Naive thymus-derived CD4-positive, alpha-beta T cell (primary cell): Measurements from ENCODE around the gene IRF8. TPM values are rescaled to one million over a fixed set of nuclear protein-coding genes. Genes with fewer than 3 reads are reported as not detected.

Experiments used
- ATAC-seq: fragments of 150-1000 bp; cut with Tn5 transposase; 2 replicates; pipeline ENCODE4 v1.10.0; 2021; ENCODE audit warnings: mild to moderate bottlenecking, moderate library complexity
- CTCF ChIA-PET: fragments of 350-600 bp; sonication (Branson Sonifier 250); formaldehyde crosslinking; loops from one replicate; lab custom pipeline; 2021; ENCODE audit warnings: antibody characterized with exemption; lab: Charles Lee
- POLR2A ChIA-PET: fragments of 350-600 bp; sonication (Branson Sonifier 250); formaldehyde crosslinking; loops from one replicate; lab custom pipeline; 2021; ENCODE audit warnings: antibody characterized with exemption, inconsistent platforms; lab: Charles Lee
- DNase-seq, 9 donors: peaks; one replicate each; pipeline versions ENCODE4 v3.0.0 to v3.0.0-alpha.2; 2020 to 2022; ENCODE audit warnings: mixed read lengths in 1 of 9
- H3K27ac ChIP-seq: one replicate; pipeline ENCODE4 v1.7.0; 2013; ENCODE audit warnings: mild to moderate bottlenecking, low read depth, low read length, moderate library complexity
- H3K27me3 ChIP-seq, 2 donors: one replicate each; pipeline ENCODE4 v1.7.0; 2013; ENCODE audit warnings: low read length in 2 of 2, mild to moderate bottlenecking in 2 of 2, moderate library complexity in 2 of 2; ENCODE audit not compliant: control insufficient read depth in 2 of 2, insufficient read depth in 2 of 2
- H3K36me3 ChIP-seq, 3 experiments: 1 replicate in 2 of 3; 2 replicates in 1 of 3; pipeline ENCODE4 v1.7.0; 2013; ENCODE audit warnings: low read length in 3 of 3, mild to moderate bottlenecking in 3 of 3, moderate library complexity in 1 of 3; ENCODE audit not compliant: insufficient read depth in 3 of 3, control insufficient read depth in 2 of 3
- H3K4me1 ChIP-seq, 2 donors: one replicate each; pipeline ENCODE4 v1.7.0; 2013; ENCODE audit warnings: low read length in 2 of 2, mild to moderate bottlenecking in 2 of 2, moderate library complexity in 1 of 2; ENCODE audit not compliant: control insufficient read depth in 2 of 2, insufficient read depth in 2 of 2
- H3K4me3 ChIP-seq: 2 replicates; pipeline ENCODE4 v1.7.0; 2013; ENCODE audit warnings: mild to moderate bottlenecking, low read length
- H3K9me3 ChIP-seq, 3 experiments: 1 replicate in 2 of 3; 2 replicates in 1 of 3; pipeline ENCODE4 v1.7.0; 2013; ENCODE audit warnings: low read length in 3 of 3; ENCODE audit not compliant: control insufficient read depth in 2 of 3
- H3K27ac Mint-ChIP-seq, 9 donors: one replicate each; pipeline ENCODE4 v1.8.0; 2020 to 2022; ENCODE audit warnings: mixed read lengths in 9 of 9, mild to moderate bottlenecking in 8 of 9, moderate library complexity in 5 of 9, inconsistent platforms in 2 of 9
- H3K27me3 Mint-ChIP-seq, 5 donors: one replicate each; pipeline ENCODE4 v1.8.0; 2021 to 2022; ENCODE audit warnings: mixed read lengths in 5 of 5, mild to moderate bottlenecking in 1 of 5
- H3K36me3 Mint-ChIP-seq, 5 donors: one replicate each; pipeline ENCODE4 v1.8.0; 2020 to 2022; ENCODE audit warnings: mixed read lengths in 5 of 5, mild to moderate bottlenecking in 3 of 5, inconsistent platforms in 1 of 5
- H3K4me1 Mint-ChIP-seq, 7 donors: one replicate each; pipeline ENCODE4 v1.8.0; 2020 to 2022; ENCODE audit warnings: mixed read lengths in 7 of 7, mild to moderate bottlenecking in 3 of 7, inconsistent platforms in 1 of 7
- H3K4me3 Mint-ChIP-seq, 10 donors: one replicate each; pipeline ENCODE4 v1.8.0; 2020 to 2022; ENCODE audit warnings: mild to moderate bottlenecking in 10 of 10, mixed read lengths in 10 of 10, moderate library complexity in 6 of 10, inconsistent platforms in 2 of 10
- H3K9me3 Mint-ChIP-seq, 11 donors: one replicate each; pipeline ENCODE4 v1.8.0; 2020 to 2022; ENCODE audit warnings: mixed read lengths in 11 of 11, mild to moderate bottlenecking in 4 of 11, inconsistent platforms in 1 of 11, moderate library complexity in 1 of 11
- intact Hi-C, 2 donors: fragments of 100-400 bp; cut with micrococcal nuclease; formaldehyde crosslinking; loops; one replicate each; pipeline ENCODE4 v1.15.1; 2023
- polyA plus RNA-seq, 2 donors: library from polyadenylated mRNA; unstranded; fragments of 300-500 nt; fragmentation: Illumina TruSeq; gene quantifications; one replicate each; pipeline ENCODE4 v1.2.3, GENCODE V29; 2021
- total RNA-seq, 6 experiments: library from RNA in 5 of 6; stranded (reverse) in 5 of 6; gene quantifications; 1 replicate in 5 of 6; 2 replicates in 1 of 6; pipeline ENCODE4 v1.2.3 and lab custom pipeline; 2021 to 2026

The IRF8 gene
- total and polyA plus RNA-seq, 7 experiments from 2014 or later: 3.5 to 105 (median 6.4) TPM

- Histone ChIP-seq H3K27me3 (no peaks in the 10 kb centered on the region), H3K9me3 (no peaks in the 10 kb centered on the region), H3K27ac (no peak overlapping the region), H3K4me3 (no peak overlapping the region), H3K36me3 (no peaks in the 10 kb centered on the region), H3K4me1 (no peaks in the 10 kb centered on the region)
- peaks cover 0 to 3% (median 0%) of the 10 kb centered on the region in 11 donors for H3K9me3 Mint-ChIP-seq
- CTCF ChIA-PET: no interaction called here
- no peak overlapping the region for H3K4me3 Mint-ChIP-seq
- H3K27ac Mint-ChIP-seq: no peak overlapping the region
- POLR2A ChIA-PET: no interaction called here
- no peaks in the 10 kb centered on the region for H3K36me3 Mint-ChIP-seq
- intact Hi-C loops: no loop called here
- H3K4me1 Mint-ChIP-seq: peaks cover 0 to 11% (median 6%) of the 10 kb centered on the region in 7 donors
- DNase-seq (no peak), ATAC-seq (no peak)
- H3K27me3 Mint-ChIP-seq: no peaks in the 10 kb centered on the region
These were observed 66.2 kb downstream of the IRF8 start for GRCh38 chr16:85965125-85965524.

- Mint-ChIP-seq H3K9me3 (peaks cover 0 to 6% (median 0%) of the 10 kb centered on the region in 11 donors), H3K27me3 (no peaks in the 10 kb centered on the region), H3K36me3 (no peaks in the 10 kb centered on the region), H3K4me1 (peaks cover 0 to 11% (median 6%) of the 10 kb centered on the region in 7 donors), H3K27ac (no peak overlapping the region), H3K4me3 (no peak overlapping the region)
- CTCF ChIA-PET: interaction anchor here (0.5 kb wide), 1 partner anchor 9 kb away, joined by 5 read pairs; no protein-coding TSS in a partner anchor
- Histone ChIP-seq H3K4me3 (no peak overlapping the region), H3K27me3 (no peaks in the 10 kb centered on the region), H3K9me3 (no peaks in the 10 kb centered on the region), H3K27ac (no peak overlapping the region), H3K36me3 (no peaks in the 10 kb centered on the region), H3K4me1 (no peaks in the 10 kb centered on the region)
- POLR2A ChIA-PET: no interaction called here
- DNase-seq (no peak), ATAC-seq (peak; percentile 45)
- intact Hi-C loops: no loop called here
These were observed 68.1 kb downstream of the IRF8 start for GRCh38 chr16:85967111-85967510.

GRCh38 chr16:85968041-85968920 lies 69.3 kb downstream of the IRF8 start:
- Mint-ChIP-seq H3K4me1 (peaks cover 0 to 11% (median 6%) of the 10 kb centered on the region in 7 donors), H3K9me3 (peaks cover 0 to 8% (median 0%) of the 10 kb centered on the region in 11 donors), H3K27me3 (no peaks in the 10 kb centered on the region), H3K4me3 (no peak overlapping the region), H3K27ac (peak overlapping the region in 1 of 9 donors; percentile 18), H3K36me3 (no peaks in the 10 kb centered on the region)
- Histone ChIP-seq H3K27ac (no peak overlapping the region), H3K4me1 (no peaks in the 10 kb centered on the region), H3K36me3 (no peaks in the 10 kb centered on the region), H3K4me3 (no peak overlapping the region), H3K27me3 (no peaks in the 10 kb centered on the region), H3K9me3 (no peaks in the 10 kb centered on the region)
- ChIA-PET POLR2A (no interaction called here), CTCF (no interaction called here)
- ATAC-seq (no peak), DNase-seq (no peak)
- intact Hi-C loops: no loop called here

- intact Hi-C loops: no loop called here
- ATAC-seq: no peak
- Mint-ChIP-seq H3K9me3 (peaks cover 0 to 11% (median 0%) of the 10 kb centered on the region in 11 donors), H3K27ac (peak overlapping the region in 1 of 9 donors; percentile 20), H3K36me3 (peaks cover 0 to 2% (median 0%) of the 10 kb centered on the region in 5 donors), H3K4me1 (peaks cover 0 to 11% (median 6%) of the 10 kb centered on the region in 7 donors), H3K4me3 (no peak overlapping the region), H3K27me3 (no peaks in the 10 kb centered on the region)
- POLR2A ChIA-PET: no interaction called here
- no peaks in the 10 kb centered on the region for H3K36me3 ChIP-seq
- no peaks in the 10 kb centered on the region for H3K27me3 ChIP-seq
- CTCF ChIA-PET: no interaction called here
- no peak overlapping the region for H3K27ac ChIP-seq
- H3K9me3 ChIP-seq: no peaks in the 10 kb centered on the region
- H3K4me1 ChIP-seq: no peaks in the 10 kb centered on the region
- H3K4me3 ChIP-seq: no peak overlapping the region
- DNase-seq: no peak
These were observed 70.2 kb downstream of the IRF8 start for GRCh38 chr16:85969159-85969558.

GRCh38 chr16:85969591-85969990 lies 70.6 kb downstream of the IRF8 start:
- Mint-ChIP-seq H3K36me3 (peaks cover 0 to 2% (median 0%) of the 10 kb centered on the region in 5 donors), H3K4me3 (no peak overlapping the region), H3K4me1 (peaks cover 0 to 11% (median 6%) of the 10 kb centered on the region in 7 donors), H3K27me3 (no peaks in the 10 kb centered on the region), H3K9me3 (peaks cover 0 to 11% (median 0%) of the 10 kb centered on the region in 11 donors), H3K27ac (no peak overlapping the region)
- intact Hi-C loops: no loop called here
- Histone ChIP-seq H3K4me1 (no peaks in the 10 kb centered on the region), H3K9me3 (no peaks in the 10 kb centered on the region), H3K4me3 (no peak overlapping the region), H3K27me3 (no peaks in the 10 kb centered on the region), H3K36me3 (no peaks in the 10 kb centered on the region), H3K27ac (no peak overlapping the region)
- ChIA-PET POLR2A (no interaction called here), CTCF (no interaction called here)
- DNase-seq (no peak), ATAC-seq (no peak)

- H3K4me3 ChIP-seq: no peak overlapping the region
- Mint-ChIP-seq H3K9me3 (peaks cover 0 to 11% (median 0%) of the 10 kb centered on the region in 11 donors), H3K4me3 (no peak overlapping the region), H3K27ac (peak overlapping the region in 2 of 9 donors; percentile 3 to 58), H3K36me3 (peaks cover 0 to 2% (median 0%) of the 10 kb centered on the region in 5 donors), H3K27me3 (no peaks in the 10 kb centered on the region), H3K4me1 (peaks cover 0 to 14% (median 6%) of the 10 kb centered on the region in 7 donors)
- H3K9me3 ChIP-seq: no peaks in the 10 kb centered on the region
- DNase-seq: no peak
- no peaks in the 10 kb centered on the region for H3K27me3 ChIP-seq
- no peak overlapping the region for H3K27ac ChIP-seq
- no peaks in the 10 kb centered on the region for H3K36me3 ChIP-seq
- ATAC-seq: no peak
- no peaks in the 10 kb centered on the region for H3K4me1 ChIP-seq
- POLR2A ChIA-PET: no interaction called here
- CTCF ChIA-PET: no interaction called here
- intact Hi-C loops: no loop called here
These were observed 71.2 kb downstream of the IRF8 start for GRCh38 chr16:85970016-85970733.
